ENCODE data around the gene TMEM167B.
A peak's percentile ranks its signal among the peaks of the same experiment; 100 is the strongest.

TMEM167B gene

DNA sequence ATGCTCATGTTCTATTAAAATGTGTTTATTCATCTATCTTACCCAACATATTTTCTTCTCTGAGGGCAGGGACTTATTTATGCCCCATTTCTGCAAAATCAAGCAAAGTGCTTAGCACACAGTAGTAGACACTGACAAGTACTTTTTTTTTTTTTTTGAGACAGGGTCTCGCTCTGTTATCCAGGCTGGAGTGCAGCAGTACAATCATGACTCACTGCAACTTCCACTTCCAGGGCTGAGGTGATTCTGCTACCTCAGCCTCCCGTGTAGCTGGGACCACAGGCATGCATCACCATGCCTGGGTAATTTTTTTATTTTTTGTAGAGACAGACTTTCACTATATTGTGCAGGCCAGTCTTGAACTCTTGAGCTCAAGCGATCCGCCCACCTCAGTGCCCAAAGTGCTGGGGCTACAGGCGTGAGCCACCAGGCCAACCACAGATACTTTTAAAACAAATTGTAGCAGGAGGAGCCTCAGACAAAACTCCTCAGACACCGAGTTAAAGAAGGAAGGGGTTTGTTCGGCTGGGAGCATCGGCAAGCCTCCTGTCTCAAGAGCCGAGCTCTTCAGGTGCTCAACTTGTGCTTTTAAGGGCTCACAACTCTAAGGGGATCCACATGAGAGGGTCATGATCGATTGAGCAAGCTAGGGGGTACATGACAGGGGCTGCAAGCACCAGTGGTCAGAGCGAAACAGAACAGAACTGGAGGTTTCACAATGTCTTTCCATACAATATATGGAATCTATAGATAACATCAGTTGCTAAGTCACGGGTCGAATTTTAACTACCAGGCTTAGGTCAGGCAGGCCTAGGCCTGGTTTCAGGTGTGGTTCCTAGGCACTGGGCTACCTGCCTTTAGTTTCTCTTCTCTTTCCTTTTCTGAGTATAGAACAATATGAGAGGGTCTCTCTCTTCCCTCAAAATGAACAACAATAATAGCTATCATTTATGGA is 5.7 kb upstream of the TMEM167B start:
- H3K36me3 ChIP-seq (ENCODE audit: control insufficient read depth, insufficient read depth, low read length), result no peaks in the 10 kb centered on the region
- H3K9ac ChIP-seq (ENCODE audit: low read length), result no peak overlapping the region
- no peaks in the 10 kb centered on the region for H3K4me1 ChIP-seq (ENCODE audit: control insufficient read depth, insufficient read depth, low read length)
- H3K9me3 ChIP-seq (ENCODE audit: control insufficient read depth, low read length), result no peaks in the 10 kb centered on the region
- no peaks in the 10 kb centered on the region for H3K27me3 ChIP-seq (ENCODE audit: control insufficient read depth, insufficient read depth, low read length)
- H3K4me3 ChIP-seq (ENCODE audit: low read length), result no peak overlapping the region

DNA sequence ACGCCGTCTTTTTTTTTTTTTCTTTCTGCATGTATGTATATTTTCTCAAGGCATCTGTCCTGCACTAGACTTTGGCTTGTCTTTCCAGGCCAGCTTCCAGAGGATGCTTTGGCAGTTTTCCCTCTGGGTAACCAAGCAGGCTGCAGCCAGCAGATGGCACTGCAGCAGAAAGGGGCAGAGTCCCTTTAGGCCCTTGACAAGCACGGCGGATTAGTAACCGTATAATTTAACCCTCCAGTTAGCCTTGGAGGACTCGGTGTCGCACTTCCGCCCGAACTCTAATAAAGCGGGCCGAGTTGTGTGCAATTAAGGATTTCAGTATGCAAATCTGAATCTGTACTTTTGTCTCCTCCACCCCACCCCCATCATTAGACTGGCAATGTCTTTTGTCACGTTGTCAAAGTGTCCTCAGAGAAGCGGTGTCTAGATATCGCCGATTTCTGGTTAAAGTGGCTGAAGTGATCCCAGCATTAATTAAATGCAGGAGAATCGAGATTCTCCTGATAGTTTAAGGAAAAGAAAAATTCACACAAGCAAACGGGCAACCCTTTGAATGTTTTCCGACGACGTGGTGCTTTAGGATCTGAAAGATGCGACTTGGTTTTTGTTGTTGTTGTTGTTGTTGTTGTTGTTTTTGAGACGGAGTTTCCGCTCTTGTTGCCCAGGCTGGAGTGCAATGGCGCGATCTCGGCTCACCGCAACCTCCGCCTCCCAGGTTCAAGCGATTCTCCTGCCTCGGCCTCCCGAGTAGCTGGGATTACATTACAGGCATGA is 1.1 kb upstream of the TMEM167B start:
- peak overlapping the region; percentile 87 for H3K4me3 ChIP-seq (ENCODE audit: low read length)
- H3K27me3 ChIP-seq (ENCODE audit: control insufficient read depth, insufficient read depth, low read length), result no peaks in the 10 kb centered on the region
- no peak overlapping the region for H3K9ac ChIP-seq (ENCODE audit: low read length)
- H3K9me3 ChIP-seq (ENCODE audit: control insufficient read depth, low read length), result no peaks in the 10 kb centered on the region
- peaks cover 4% of the 10 kb centered on the region for H3K36me3 ChIP-seq (ENCODE audit: control insufficient read depth, insufficient read depth, low read length)
- peaks cover 18% of the 10 kb centered on the region for H3K4me1 ChIP-seq (ENCODE audit: control insufficient read depth, insufficient read depth, low read length)

DNA sequence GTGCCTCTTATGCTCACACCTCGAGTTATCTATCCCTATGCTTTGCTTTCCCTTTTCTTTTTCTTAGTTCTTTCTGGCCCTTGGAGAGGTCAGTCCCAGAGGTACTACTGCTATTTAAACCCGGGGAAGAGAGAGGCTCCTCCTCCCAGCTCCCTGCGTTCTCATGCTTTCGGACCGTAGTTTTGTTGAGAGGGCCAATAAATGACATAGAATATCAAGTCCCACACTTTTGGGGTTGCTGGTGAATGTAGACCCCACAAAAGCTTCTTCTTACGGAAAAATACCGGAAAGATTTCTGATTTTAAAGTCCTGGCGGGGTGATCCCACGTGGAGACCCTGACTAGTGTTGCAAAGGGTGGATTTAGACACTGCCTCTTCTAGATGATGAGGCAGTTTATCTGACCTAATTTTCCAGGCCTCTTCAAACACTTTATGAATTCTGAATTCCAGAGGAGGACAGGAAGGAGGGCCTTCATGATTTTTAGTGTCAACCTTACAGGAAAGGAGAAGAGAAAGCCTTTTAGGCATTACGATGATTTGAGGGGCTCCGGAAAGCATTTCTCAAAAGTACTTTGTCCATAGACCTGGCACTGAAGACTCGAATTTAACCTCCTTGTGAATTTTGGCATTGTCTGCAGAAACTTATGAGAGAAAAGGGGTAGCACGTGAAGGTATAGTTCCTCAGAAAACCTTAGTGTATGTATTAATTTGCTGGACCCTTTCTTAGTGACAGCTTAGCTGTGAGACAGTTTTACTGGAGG is 694 bp downstream of the TMEM167B start:
- Histone ChIP-seq H3K36me3 (ENCODE audit: control insufficient read depth, insufficient read depth, low read length) (peaks cover 6% of the 10 kb centered on the region), H3K4me3 (ENCODE audit: low read length) (peak overlapping the region; percentile 87), H3K27me3 (ENCODE audit: control insufficient read depth, insufficient read depth, low read length) (no peaks in the 10 kb centered on the region), H3K9ac (ENCODE audit: low read length) (peak overlapping the region; percentile 86), H3K9me3 (ENCODE audit: control insufficient read depth, low read length) (no peaks in the 10 kb centered on the region), H3K4me1 (ENCODE audit: control insufficient read depth, insufficient read depth, low read length) (peaks cover 21% of the 10 kb centered on the region)

- peak overlapping the region; percentile 87 for H3K4me3 ChIP-seq (ENCODE audit: low read length)
- no peaks in the 10 kb centered on the region for H3K27me3 ChIP-seq (ENCODE audit: control insufficient read depth, insufficient read depth, low read length)
- peaks cover 26% of the 10 kb centered on the region for H3K4me1 ChIP-seq (ENCODE audit: control insufficient read depth, insufficient read depth, low read length)
- peak overlapping the region; percentile 86 for H3K9ac ChIP-seq (ENCODE audit: low read length)
- peaks cover 6% of the 10 kb centered on the region for H3K36me3 ChIP-seq (ENCODE audit: control insufficient read depth, insufficient read depth, low read length)
- H3K9me3 ChIP-seq (ENCODE audit: control insufficient read depth, low read length), result no peaks in the 10 kb centered on the region
Measured at GRCh38 chr1:109091839-109092193, 1.3 kb downstream of the TMEM167B start.

DNA sequence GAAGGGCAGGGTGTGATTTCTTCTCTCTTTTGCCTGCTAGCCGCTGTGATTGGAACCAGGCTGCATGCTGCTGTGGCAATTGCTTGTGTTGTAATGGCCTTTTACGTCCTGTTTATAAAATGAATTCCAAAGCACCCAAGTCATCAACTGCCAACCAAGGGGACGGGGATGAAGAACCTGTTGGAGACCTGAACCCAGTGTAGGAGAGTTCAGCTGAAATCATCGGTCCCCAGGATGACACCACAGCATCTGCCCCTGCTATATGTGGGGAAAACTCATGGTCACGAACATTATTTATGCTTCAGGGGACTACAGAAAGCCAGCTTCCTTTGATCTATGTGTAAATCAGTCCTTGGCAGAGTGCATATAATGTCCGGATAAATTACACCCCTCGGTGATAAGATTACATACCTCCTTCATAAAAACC is 3.8 kb downstream of the TMEM167B start:
- H3K36me3 ChIP-seq (ENCODE audit: control insufficient read depth, insufficient read depth, low read length), result peaks cover 6% of the 10 kb centered on the region
- no peaks in the 10 kb centered on the region for H3K27me3 ChIP-seq (ENCODE audit: control insufficient read depth, insufficient read depth, low read length)
- no peak overlapping the region for H3K4me3 ChIP-seq (ENCODE audit: low read length)
- H3K4me1 ChIP-seq (ENCODE audit: control insufficient read depth, insufficient read depth, low read length), result peaks cover 26% of the 10 kb centered on the region
- no peaks in the 10 kb centered on the region for H3K9me3 ChIP-seq (ENCODE audit: control insufficient read depth, low read length)
- H3K9ac ChIP-seq (ENCODE audit: low read length), result no peak overlapping the region

GRCh38 chr1:109094871-109095270 is 4.3 kb downstream of the TMEM167B start:
- no peaks in the 10 kb centered on the region for H3K27me3 ChIP-seq (ENCODE audit: control insufficient read depth, insufficient read depth, low read length)
- H3K9me3 ChIP-seq (ENCODE audit: control insufficient read depth, low read length), result no peaks in the 10 kb centered on the region
- H3K9ac ChIP-seq (ENCODE audit: low read length), result no peak overlapping the region
- no peak overlapping the region for H3K4me3 ChIP-seq (ENCODE audit: low read length)
- H3K36me3 ChIP-seq (ENCODE audit: control insufficient read depth, insufficient read depth, low read length), result peaks cover 6% of the 10 kb centered on the region
- peaks cover 26% of the 10 kb centered on the region for H3K4me1 ChIP-seq (ENCODE audit: control insufficient read depth, insufficient read depth, low read length)

- Histone ChIP-seq H3K27me3 (ENCODE audit: control insufficient read depth, insufficient read depth, low read length) (no peaks in the 10 kb centered on the region), H3K4me3 (ENCODE audit: low read length) (no peak overlapping the region), H3K9me3 (ENCODE audit: control insufficient read depth, low read length) (no peaks in the 10 kb centered on the region), H3K9ac (ENCODE audit: low read length) (peak overlapping the region; percentile 14), H3K36me3 (ENCODE audit: control insufficient read depth, insufficient read depth, low read length) (peaks cover 6% of the 10 kb centered on the region), H3K4me1 (ENCODE audit: control insufficient read depth, insufficient read depth, low read length) (peaks cover 26% of the 10 kb centered on the region)
Measured at GRCh38 chr1:109095631-109096030, 5.1 kb downstream of the TMEM167B start.

DNA sequence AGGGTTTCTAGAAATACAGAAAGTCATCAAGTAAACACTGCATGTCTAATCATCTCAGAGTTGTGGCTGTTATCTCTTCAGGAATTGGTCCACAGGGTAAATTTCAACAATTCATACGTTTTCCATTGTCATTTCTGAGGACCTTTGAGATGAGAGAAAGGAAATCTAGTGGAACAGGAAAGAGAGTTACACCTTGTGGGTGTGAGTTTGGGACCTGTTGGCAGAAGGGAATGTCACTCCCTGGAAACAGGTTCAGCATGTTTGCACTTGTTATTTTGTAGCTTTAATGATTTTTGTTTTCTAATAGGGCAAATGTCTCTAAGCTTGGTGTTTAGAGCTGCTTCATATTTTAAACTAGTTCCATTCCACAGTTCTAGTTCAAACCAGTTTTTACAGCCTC is 5.6 kb downstream of the TMEM167B start:
- peaks cover 26% of the 10 kb centered on the region for H3K4me1 ChIP-seq (ENCODE audit: control insufficient read depth, insufficient read depth, low read length)
- H3K9ac ChIP-seq (ENCODE audit: low read length), result peak overlapping the region; percentile 15
- H3K27me3 ChIP-seq (ENCODE audit: control insufficient read depth, insufficient read depth, low read length), result no peaks in the 10 kb centered on the region

GRCh38 chr1:109099938-109100773 is 9.6 kb downstream of the TMEM167B start:
- Histone ChIP-seq H3K36me3 (ENCODE audit: control insufficient read depth, insufficient read depth, low read length) (no peaks in the 10 kb centered on the region), H3K4me1 (ENCODE audit: control insufficient read depth, insufficient read depth, low read length) (peaks cover 8% of the 10 kb centered on the region)

More for the DNA sequence above, 5.6 kb downstream of the TMEM167B start:
- peaks cover 6% of the 10 kb centered on the region for H3K36me3 ChIP-seq (ENCODE audit: control insufficient read depth, insufficient read depth, low read length)
- H3K4me3 ChIP-seq (ENCODE audit: low read length), result no peak overlapping the region
- no peaks in the 10 kb centered on the region for H3K9me3 ChIP-seq (ENCODE audit: control insufficient read depth, low read length)

GRCh38 chr1:109104364-109105151 is 14.0 kb downstream of the TMEM167B start:
- H3K9ac ChIP-seq (ENCODE audit: low read length), result no peak overlapping the region
- H3K9me3 ChIP-seq (ENCODE audit: control insufficient read depth, low read length), result no peaks in the 10 kb centered on the region
- no peak overlapping the region for H3K4me3 ChIP-seq (ENCODE audit: low read length)
- no peaks in the 10 kb centered on the region for H3K36me3 ChIP-seq (ENCODE audit: control insufficient read depth, insufficient read depth, low read length)
- no peaks in the 10 kb centered on the region for H3K27me3 ChIP-seq (ENCODE audit: control insufficient read depth, insufficient read depth, low read length)
- H3K4me1 ChIP-seq (ENCODE audit: control insufficient read depth, insufficient read depth, low read length), result no peaks in the 10 kb centered on the region

More at GRCh38 chr1:109099938-109100773, 9.6 kb downstream of the TMEM167B start:
- Histone ChIP-seq H3K27me3 (ENCODE audit: control insufficient read depth, insufficient read depth, low read length) (no peaks in the 10 kb centered on the region), H3K9ac (ENCODE audit: low read length) (peak overlapping the region; percentile 95), H3K4me3 (ENCODE audit: low read length) (peak overlapping the region; percentile 84), H3K9me3 (ENCODE audit: control insufficient read depth, low read length) (no peaks in the 10 kb centered on the region)
